AG04450 (cell line): ENCODE measurements around the gene ESR1. TPM values are rescaled to one million over a fixed set of nuclear protein-coding genes. Genes with fewer than 3 reads are reported as not detected.

Source experiments
- CTCF ChIA-PET: fragments of 300-600, 350-600 bp; formaldehyde crosslinking; extraction: SDS; loops from one replicate; lab custom pipeline; 2022; ENCODE audit warnings: antibody characterized with exemption, inconsistent platforms; lab: Charles Lee
- POLR2A ChIA-PET: fragments of 350-600 bp; formaldehyde crosslinking; extraction: SDS; loops from one replicate; lab custom pipeline; 2021; ENCODE audit warnings: antibody characterized with exemption, inconsistent platforms; lab: Yijun Ruan, JAX
- DNase-seq: peaks from one replicate; pipeline ENCODE4 v3.0.0-alpha.2; 2011; ENCODE audit warnings: low read depth, low spot score
- H3K27ac ChIP-seq: one replicate; pipeline ENCODE4 v1.5.1; 2012; ENCODE audit warnings: low read depth, low read length, control low read depth
- H3K27me3 ChIP-seq: one replicate; pipeline ENCODE4 v1.6.0; 2012; ENCODE audit warnings: low read length; ENCODE audit not compliant: control insufficient read depth, insufficient read depth
- H3K4me3 ChIP-seq: 2 replicates; pipeline ENCODE4 v1.5.1; 2011; ENCODE audit warnings: mild to moderate bottlenecking, low read depth, low read length, control low read depth
- H3K9me3 ChIP-seq: 2 replicates; pipeline ENCODE4 v1.5.1; 2012; ENCODE audit warnings: low read length; ENCODE audit not compliant: control insufficient read depth, insufficient read depth
- CTCF ChIP-seq: IDR thresholded peaks from 2 replicates; pipeline ENCODE4 v1.5.1; 2011; ENCODE audit warnings: low read depth, low read length, control low read depth, inconsistent platforms
- polyA plus RNA-seq: library from polyadenylated mRNA; depleted of rRNA; stranded (reverse); fragments of >200 nt; gene quantifications from 2 replicates; pipeline ENCODE4 v1.2.3, GENCODE V29; 2011

ESR1 gene
- polyA plus RNA-seq, 1 experiment = 0.02 TPM

GRCh38 chr6:152166497-152166896 lies 359.0 kb downstream of the ESR1 start:
- CTCF ChIA-PET = interaction anchor here (1.2 kb wide), 1 partner anchor 401 kb away, joined by 3 read pairs; no protein-coding TSS in a partner anchor
- H3K27me3 ChIP-seq = no peaks in the 10 kb centered on the region
- POLR2A ChIA-PET = no interaction called here
- DNase-seq = no peak
- no peak for TF ChIP-seq CTCF
- H3K4me3 ChIP-seq = no peak overlapping the region
- H3K9me3 ChIP-seq = no peaks in the 10 kb centered on the region
- H3K27ac ChIP-seq = no peak overlapping the region

GRCh38 chr6:152166897-152167296 lies 359.4 kb downstream of the ESR1 start:
- Histone ChIP-seq H3K27me3 (no peaks in the 10 kb centered on the region), H3K4me3 (no peak overlapping the region), H3K9me3 (no peaks in the 10 kb centered on the region), H3K27ac (no peak overlapping the region)
- CTCF ChIA-PET = interaction anchor here (0.6 kb wide), 1 partner anchor 37 kb away, joined by 3 read pairs; no protein-coding TSS in a partner anchor
- POLR2A ChIA-PET = no interaction called here
- no peak for TF ChIP-seq CTCF
- DNase-seq = no peak

- Histone ChIP-seq H3K4me3 (no peak overlapping the region), H3K9me3 (no peaks in the 10 kb centered on the region), H3K27ac (no peak overlapping the region), H3K27me3 (no peaks in the 10 kb centered on the region)
- ChIA-PET CTCF (interaction anchor here (0.8 to 1.5 kb wide), 2 partner anchors 43 to 100 kb away, joined by 5 to 6 read pairs; no protein-coding TSS in a partner anchor), POLR2A (no interaction called here)
- DNase-seq = no peak
- no peak for TF ChIP-seq CTCF
These were observed 360.4 kb downstream of the ESR1 start for GRCh38 chr6:152167641-152168603.

- Histone ChIP-seq H3K9me3 (no peaks in the 10 kb centered on the region), H3K4me3 (no peak overlapping the region), H3K27me3 (no peaks in the 10 kb centered on the region), H3K27ac (no peak overlapping the region)
- DNase-seq = no peak
- no peak for TF ChIP-seq CTCF
- CTCF ChIA-PET = interaction anchor here (1.6 kb wide), 1 partner anchor 405 kb away, joined by 4 read pairs; no protein-coding TSS in a partner anchor
- POLR2A ChIA-PET = no interaction called here
These were observed 362.8 kb downstream of the ESR1 start for GRCh38 chr6:152170313-152170701.
